ENCODE measurements around the gene TANGO6. TPM values are rescaled to one million over a fixed set of nuclear protein-coding genes. Genes with fewer than 3 reads are reported as not detected.
A peak's percentile ranks its signal among the peaks of the same experiment; 100 is the strongest.

The TANGO6 gene
- total RNA-seq, 1 experiment from 2014 or later, result 12.3 TPM

GRCh38 chr16:68985855-68986254 lies 142.5 kb downstream of the TANGO6 start:
- in situ Hi-C loops (cut with HindIII; ENCODE audit: low pct_unique_long_range_greater_than_20kb, low sequenced_read_pairs), result no loop called here
- DNase-seq (ENCODE audit: low read depth), result no peak

DNA sequence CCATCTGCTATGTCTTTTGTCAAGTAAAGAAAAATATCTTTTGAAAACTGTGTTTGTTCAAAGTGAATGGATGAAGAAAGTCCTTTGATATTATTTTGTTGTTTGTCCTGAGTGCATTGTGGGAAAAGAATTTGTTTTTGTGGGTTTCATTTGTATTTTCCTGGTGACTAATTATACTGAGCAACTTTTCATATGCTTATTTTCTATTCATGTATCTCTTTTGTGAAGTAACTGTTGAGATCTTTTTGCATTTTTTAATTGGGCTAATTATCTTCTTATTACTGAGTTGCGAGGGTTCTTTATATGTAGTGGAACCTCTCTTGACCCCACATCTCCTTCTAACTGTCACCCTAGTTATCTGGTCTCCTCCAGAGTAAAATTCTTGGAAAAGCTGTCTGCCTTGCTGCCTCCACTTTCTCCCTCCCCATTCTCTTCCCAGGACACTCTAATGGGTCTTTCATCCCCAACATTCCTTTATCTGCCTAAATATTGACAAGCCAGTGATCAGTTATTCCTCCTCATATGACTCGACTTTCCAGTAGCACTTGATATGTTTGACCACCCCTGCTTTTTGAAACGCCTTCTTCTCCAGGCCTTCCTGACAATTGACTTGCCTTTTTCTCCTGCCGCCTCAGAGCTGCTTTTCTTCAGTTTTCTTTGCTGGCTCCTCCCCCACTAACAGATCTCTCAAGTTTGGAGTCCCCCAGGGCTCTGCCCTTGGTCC lies 144.6 kb downstream of the TANGO6 start:
- DNase-seq (ENCODE audit: low read depth), result no peak
- in situ Hi-C loops (cut with HindIII; ENCODE audit: low pct_unique_long_range_greater_than_20kb, low sequenced_read_pairs), result no loop called here

- in situ Hi-C loops (cut with HindIII; ENCODE audit: low pct_unique_long_range_greater_than_20kb, low sequenced_read_pairs), result loop anchor here (10.0 kb wide), 1 partner anchor 114 kb away; the partner anchor contains the start of gene HAS3
Measured at GRCh38 chr16:68990172-68990845, 147.0 kb downstream of the TANGO6 start.

GRCh38 chr16:68991075-68991474 lies 147.7 kb downstream of the TANGO6 start:
- DNase-seq (ENCODE audit: low read depth), result no peak
- in situ Hi-C loops (cut with HindIII; ENCODE audit: low pct_unique_long_range_greater_than_20kb, low sequenced_read_pairs), result loop anchor here (10.0 kb wide), 1 partner anchor 114 kb away; the partner anchor contains the start of gene HAS3

More at GRCh38 chr16:68990172-68990845, 147.0 kb downstream of the TANGO6 start:
- DNase-seq (ENCODE audit: low read depth), result peak; percentile 11

- peak; percentile 70 for DNase-seq (ENCODE audit: low read depth)
- in situ Hi-C loops (cut with HindIII; ENCODE audit: low pct_unique_long_range_greater_than_20kb, low sequenced_read_pairs), result loop anchor here (10.0 kb wide), 1 partner anchor 112 kb away; the partner anchor contains the start of gene HAS3
Measured at GRCh38 chr16:68992521-68992920, 149.2 kb downstream of the TANGO6 start.

- in situ Hi-C loops (cut with HindIII; ENCODE audit: low pct_unique_long_range_greater_than_20kb, low sequenced_read_pairs), result loop anchor here (10.0 kb wide), 1 partner anchor 111 kb away; the partner anchor contains the start of gene HAS3
- DNase-seq (ENCODE audit: low read depth), result no peak
Measured at GRCh38 chr16:68993456-68993855, 150.1 kb downstream of the TANGO6 start.

GRCh38 chr16:68993885-68994284 lies 150.6 kb downstream of the TANGO6 start:
- DNase-seq (ENCODE audit: low read depth), result peak; percentile 87
- in situ Hi-C loops (cut with HindIII; ENCODE audit: low pct_unique_long_range_greater_than_20kb, low sequenced_read_pairs), result loop anchor here (10.0 kb wide), 1 partner anchor 111 kb away; the partner anchor contains the start of gene HAS3

GRCh38 chr16:68994324-68994723 lies 151.0 kb downstream of the TANGO6 start:
- in situ Hi-C loops (cut with HindIII; ENCODE audit: low pct_unique_long_range_greater_than_20kb, low sequenced_read_pairs), result loop anchor here (10.0 kb wide), 1 partner anchor 110 kb away; the partner anchor contains the start of gene HAS3
- DNase-seq (ENCODE audit: low read depth), result no peak

DNA sequence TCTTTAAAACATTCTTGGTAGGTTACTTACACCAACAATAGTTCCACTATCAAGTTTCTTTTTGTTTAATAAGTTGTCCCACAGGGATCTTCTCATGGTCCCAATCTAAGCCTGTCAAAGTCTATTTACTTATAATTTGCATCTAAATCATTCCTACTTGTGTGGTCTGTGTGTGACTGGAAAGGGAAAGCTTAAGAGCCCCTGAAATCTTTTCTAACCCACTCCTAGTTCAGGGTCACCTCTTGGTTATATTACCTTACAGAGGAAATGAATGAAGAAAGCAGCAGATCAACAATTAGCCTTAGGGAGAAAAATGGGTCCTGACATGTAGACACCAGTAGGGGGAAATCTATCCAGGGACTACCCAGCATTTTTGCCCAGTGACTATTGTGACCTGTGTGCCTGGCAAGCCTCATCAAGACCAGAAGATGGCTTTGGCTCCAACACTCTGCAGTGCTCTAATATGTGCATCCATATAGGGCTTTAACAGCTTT lies 151.7 kb downstream of the TANGO6 start:
- DNase-seq (ENCODE audit: low read depth), result peak; percentile 81
- in situ Hi-C loops (cut with HindIII; ENCODE audit: low pct_unique_long_range_greater_than_20kb, low sequenced_read_pairs), result loop anchor here (10.0 kb wide), 1 partner anchor 110 kb away; the partner anchor contains the start of gene HAS3

GRCh38 chr16:68997564-68997963 lies 154.2 kb downstream of the TANGO6 start:
- in situ Hi-C loops (cut with HindIII; ENCODE audit: low pct_unique_long_range_greater_than_20kb, low sequenced_read_pairs), result loop anchor here (10.0 kb wide), 1 partner anchor 107 kb away; the partner anchor contains the start of gene HAS3
- DNase-seq (ENCODE audit: low read depth), result no peak

DNA sequence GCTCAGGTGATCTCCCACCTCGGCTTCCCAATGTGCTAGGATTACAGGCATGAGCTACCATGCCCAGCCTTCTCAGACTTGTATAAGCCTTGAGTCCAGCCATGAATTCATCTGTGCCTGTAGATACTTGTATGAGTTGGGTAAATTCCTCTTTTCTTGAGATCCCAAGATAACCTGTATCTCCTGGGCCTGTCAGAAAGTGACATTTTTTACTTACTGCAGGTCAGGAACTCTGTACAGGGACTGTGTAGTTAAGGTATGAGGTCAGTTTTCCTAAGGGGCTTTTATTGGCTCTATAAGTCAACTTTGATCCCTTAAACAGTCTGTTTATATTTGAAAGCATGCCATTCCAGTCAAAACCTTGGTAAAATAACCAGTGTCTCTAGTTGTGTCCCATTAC lies 155.8 kb downstream of the TANGO6 start:
- in situ Hi-C loops (cut with HindIII; ENCODE audit: low pct_unique_long_range_greater_than_20kb, low sequenced_read_pairs), result loop anchor here (10.0 kb wide), 1 partner anchor 106 kb away; the partner anchor contains the start of gene HAS3
- no peak for DNase-seq (ENCODE audit: low read depth)

DNA sequence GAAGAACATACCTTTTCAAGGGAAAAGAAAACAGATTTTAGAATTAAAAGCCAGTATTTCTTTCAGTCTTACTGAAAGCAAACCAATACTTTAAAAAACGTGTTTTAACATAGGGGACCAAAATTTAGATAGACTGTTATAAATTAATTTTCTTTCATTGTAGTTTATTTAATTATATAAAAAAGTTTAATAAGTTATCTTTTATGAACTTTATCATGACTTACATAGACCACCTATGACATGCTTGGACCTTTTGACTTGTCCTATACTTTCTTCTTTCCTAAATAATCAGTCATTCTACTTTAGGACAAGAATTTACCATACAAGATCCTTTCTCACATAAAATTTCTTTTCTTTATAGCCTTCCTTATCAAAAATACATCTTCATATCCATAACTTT lies 160.2 kb downstream of the TANGO6 start:
- in situ Hi-C loops (cut with HindIII; ENCODE audit: low pct_unique_long_range_greater_than_20kb, low sequenced_read_pairs), result no loop called here
- DNase-seq (ENCODE audit: low read depth), result no peak

DNA sequence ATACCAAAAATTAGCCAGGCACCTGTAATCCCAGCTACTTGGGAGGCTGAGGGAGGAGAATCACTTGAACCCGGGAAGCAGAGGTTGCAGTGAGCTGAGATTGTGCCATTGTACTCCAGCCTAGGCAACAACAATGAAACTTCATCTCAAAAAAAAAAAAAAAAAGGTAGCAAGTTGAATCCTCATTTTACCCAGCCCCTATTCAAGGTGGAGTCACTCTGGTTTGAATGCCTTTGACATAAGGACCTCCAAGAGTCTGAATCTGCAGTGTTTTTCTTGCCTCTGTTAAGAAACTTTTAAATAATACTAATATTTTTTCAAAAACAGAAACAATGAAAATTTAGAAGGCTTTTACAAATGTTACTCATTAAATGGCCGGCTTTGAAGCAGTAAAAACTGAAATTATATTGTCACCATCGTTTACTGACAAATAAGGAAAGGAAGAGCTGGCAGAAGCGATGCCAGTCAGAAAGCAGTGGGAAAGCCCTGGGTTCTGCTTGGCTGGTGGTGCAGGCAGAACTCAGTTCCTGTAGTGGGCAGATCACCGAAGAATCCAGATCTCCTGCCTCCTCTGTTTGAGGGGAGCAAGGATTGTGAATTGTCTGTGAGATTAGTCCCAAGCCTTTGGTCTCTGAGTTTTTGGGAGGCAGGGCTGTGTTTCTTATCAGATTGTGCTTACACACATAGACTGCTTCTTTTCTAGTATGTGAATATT lies 162.5 kb downstream of the TANGO6 start:
- in situ Hi-C loops (cut with HindIII; ENCODE audit: low pct_unique_long_range_greater_than_20kb, low sequenced_read_pairs), result no loop called here

GRCh38 chr16:69012906-69013305 lies 169.6 kb downstream of the TANGO6 start:
- in situ Hi-C loops (cut with HindIII; ENCODE audit: low pct_unique_long_range_greater_than_20kb, low sequenced_read_pairs), result no loop called here
- DNase-seq (ENCODE audit: low read depth), result no peak

More for the DNA sequence above, 162.5 kb downstream of the TANGO6 start:
- DNase-seq (ENCODE audit: low read depth), result peak; percentile 28

DNA sequence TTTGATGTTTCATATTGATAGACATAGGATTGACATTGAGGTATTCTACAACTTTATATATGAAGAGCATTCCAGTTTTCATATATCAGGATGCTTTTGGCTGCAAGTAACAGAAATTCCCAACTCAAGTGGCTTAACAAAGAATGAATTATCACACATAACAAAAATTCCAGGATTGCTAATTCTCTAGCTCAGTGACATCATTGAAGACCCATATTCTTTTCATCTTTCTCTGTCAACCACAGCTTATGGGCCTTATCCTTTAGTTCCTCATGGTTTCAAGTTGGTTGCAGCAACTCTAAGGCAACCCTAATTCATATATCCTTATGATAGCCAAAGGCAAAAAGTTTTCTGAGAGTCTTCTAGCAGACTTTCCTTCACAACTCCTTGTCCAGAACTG lies 170.7 kb downstream of the TANGO6 start:
- in situ Hi-C loops (cut with HindIII; ENCODE audit: low pct_unique_long_range_greater_than_20kb, low sequenced_read_pairs), result no loop called here
- DNase-seq (ENCODE audit: low read depth), result no peak

GRCh38 chr16:69014811-69015210 lies 171.5 kb downstream of the TANGO6 start:
- in situ Hi-C loops (cut with HindIII; ENCODE audit: low pct_unique_long_range_greater_than_20kb, low sequenced_read_pairs), result no loop called here
- DNase-seq (ENCODE audit: low read depth), result no peak

DNA sequence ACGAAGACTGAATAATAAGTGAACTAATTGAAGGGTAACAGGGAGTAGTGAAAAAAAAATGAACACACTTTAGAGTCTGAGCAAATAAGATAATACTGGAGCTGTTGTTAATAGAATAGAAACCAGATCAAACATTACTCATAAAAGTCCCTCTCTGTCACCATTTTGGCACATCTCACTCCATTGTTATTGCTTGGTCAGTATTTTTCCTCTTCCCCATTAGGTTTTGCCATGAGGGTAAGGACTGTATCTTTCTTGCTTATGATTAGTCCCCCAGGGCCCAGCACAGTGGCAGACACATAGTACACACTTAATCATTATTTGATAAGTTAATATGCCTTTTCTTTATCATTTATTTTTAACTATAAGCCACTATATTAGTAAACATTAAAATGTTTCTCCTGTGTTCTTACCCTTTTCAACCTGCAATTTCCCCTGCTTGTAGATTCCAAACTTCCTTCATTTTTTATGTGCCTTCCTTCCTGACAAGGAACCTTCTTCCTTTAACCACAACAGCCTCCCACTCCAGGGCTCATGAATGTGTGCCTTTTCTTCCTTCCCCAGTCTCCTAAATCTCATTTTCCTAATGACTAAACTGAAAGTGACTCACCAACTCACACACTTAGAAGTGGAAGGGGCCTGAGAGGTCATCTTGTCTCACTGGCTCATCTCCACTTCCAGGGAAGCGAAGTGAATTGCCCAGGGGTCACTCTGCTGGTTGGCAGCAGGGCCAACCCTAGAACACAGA lies 173.9 kb downstream of the TANGO6 start:
- peak; percentile 71 for DNase-seq (ENCODE audit: low read depth)

DNA sequence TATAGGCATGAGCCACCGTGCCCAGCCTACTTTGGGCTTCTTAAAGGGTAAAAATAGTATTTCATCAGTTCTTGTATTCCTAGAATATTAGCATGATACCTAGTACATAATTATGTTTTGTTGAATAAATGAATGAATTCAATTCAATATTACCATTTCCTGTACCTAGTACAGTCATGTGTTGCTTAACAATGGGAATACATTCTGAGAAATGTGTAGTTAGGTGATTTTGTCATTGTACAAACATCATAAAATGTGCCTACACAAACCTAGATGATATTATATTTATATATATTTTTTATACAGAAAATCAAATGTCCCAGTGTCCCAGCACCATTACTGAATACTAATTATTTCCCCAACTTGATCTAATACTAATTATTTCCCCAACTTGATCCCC lies 176.5 kb downstream of the TANGO6 start:
- no peak for DNase-seq (ENCODE audit: low read depth)
- in situ Hi-C loops (cut with HindIII; ENCODE audit: low pct_unique_long_range_greater_than_20kb, low sequenced_read_pairs), result no loop called here

More for the DNA sequence above, 173.9 kb downstream of the TANGO6 start:
- in situ Hi-C loops (cut with HindIII; ENCODE audit: low pct_unique_long_range_greater_than_20kb, low sequenced_read_pairs), result no loop called here

All from Caki2 (cell line).